Fibroblast of mammary gland (primary cell): ENCODE results near the gene GOLGA6A.
"Not testable (repeated sequence)": the region's sequence is repeated elsewhere in the genome, so short reads cannot be mapped to it uniquely, and the experiment has no call there.

Experiments
- DNase-seq: peaks from one replicate; pipeline ENCODE4 v3.0.0-alpha.2; 2010; ENCODE audit warnings: low read depth
- H3K4me3 ChIP-seq: 2 replicates; pipeline ENCODE4 v1.5.1; 2011; ENCODE audit warnings: low read depth, mild to moderate bottlenecking, low read length, moderate library complexity; ENCODE audit not compliant: control insufficient read depth
- TF ChIP-seq, protein P1 (sequence below): conservative IDR thresholded peaks from 2 replicates; pipeline ENCODE4 v1.5.1; 2011; ENCODE audit warnings: low read depth, low read length, inconsistent platforms; ENCODE audit not compliant: control insufficient read depth, insufficient read depth

GOLGA6A gene

DNA sequence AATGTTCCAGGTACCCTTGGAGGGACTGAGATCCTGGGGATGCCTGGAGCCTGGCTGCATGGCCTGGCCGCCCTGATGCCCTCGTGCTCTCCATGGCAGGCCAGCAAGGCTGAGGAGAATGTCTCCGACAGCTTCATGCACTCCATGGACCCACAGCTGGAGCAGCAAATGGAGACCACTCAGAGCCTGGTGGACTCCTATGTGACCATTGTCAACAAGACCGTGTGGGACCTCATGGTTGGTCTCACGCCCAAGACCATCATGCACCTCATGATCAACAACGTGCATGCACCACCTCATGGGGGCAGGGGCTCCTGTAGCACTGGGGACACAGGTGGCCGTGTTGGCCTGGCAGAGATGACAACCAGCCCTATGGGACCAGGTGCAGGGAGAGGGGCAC is 19.7 kb downstream of the GOLGA6A start:
- no peak for DNase-seq
- no peak overlapping the region for H3K4me3 ChIP-seq
- TF ChIP-seq, protein P1, sequence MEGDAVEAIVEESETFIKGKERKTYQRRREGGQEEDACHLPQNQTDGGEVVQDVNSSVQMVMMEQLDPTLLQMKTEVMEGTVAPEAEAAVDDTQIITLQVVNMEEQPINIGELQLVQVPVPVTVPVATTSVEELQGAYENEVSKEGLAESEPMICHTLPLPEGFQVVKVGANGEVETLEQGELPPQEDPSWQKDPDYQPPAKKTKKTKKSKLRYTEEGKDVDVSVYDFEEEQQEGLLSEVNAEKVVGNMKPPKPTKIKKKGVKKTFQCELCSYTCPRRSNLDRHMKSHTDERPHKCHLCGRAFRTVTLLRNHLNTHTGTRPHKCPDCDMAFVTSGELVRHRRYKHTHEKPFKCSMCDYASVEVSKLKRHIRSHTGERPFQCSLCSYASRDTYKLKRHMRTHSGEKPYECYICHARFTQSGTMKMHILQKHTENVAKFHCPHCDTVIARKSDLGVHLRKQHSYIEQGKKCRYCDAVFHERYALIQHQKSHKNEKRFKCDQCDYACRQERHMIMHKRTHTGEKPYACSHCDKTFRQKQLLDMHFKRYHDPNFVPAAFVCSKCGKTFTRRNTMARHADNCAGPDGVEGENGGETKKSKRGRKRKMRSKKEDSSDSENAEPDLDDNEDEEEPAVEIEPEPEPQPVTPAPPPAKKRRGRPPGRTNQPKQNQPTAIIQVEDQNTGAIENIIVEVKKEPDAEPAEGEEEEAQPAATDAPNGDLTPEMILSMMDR = no peak

DNA sequence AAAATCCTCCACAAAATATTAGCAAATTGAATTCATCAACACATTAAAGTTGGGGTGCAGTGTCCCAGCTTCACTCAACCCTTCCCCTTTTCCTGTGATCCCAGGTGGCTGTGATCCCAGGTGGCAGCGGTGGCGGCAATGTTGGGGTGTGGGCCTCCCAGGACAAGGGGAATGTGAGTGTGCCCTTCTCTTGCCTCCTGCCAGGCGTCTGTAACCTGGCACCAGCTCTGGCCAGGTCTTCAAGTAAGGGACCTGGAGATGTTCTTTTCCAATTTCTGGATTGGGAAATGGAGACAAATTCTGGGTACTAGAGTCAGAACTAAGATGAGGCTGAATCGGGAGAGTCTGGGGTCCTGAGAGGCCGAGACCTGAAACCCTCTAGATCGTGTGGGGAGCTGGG is 20.1 kb downstream of the GOLGA6A start:
- no peak overlapping the region for H3K4me3 ChIP-seq
- no peak for DNase-seq
- TF ChIP-seq, protein P1 = no peak

DNA sequence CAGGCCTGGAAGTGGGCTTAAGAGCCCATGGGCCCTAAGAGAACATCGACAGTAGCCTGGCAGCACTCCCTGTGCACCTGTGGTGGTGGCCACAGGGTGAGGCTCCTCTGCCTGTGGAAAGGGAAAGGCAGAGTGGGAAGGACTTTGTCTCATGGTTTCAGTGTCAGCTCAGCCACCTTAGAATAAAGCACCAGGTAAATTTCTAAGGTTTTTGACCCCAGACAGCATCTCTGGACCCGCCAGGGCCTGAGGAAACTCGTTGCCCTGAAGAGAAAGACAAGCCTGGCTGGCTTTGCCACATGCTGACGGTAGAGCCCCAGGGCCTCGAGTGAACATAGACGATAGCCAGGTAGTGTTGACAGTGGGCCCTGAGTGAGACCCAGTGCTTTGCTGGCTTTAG is 22.1 kb downstream of the GOLGA6A start:
- H3K4me3 ChIP-seq = no peak overlapping the region
- no peak for DNase-seq
- TF ChIP-seq, protein P1 = no peak

DNA sequence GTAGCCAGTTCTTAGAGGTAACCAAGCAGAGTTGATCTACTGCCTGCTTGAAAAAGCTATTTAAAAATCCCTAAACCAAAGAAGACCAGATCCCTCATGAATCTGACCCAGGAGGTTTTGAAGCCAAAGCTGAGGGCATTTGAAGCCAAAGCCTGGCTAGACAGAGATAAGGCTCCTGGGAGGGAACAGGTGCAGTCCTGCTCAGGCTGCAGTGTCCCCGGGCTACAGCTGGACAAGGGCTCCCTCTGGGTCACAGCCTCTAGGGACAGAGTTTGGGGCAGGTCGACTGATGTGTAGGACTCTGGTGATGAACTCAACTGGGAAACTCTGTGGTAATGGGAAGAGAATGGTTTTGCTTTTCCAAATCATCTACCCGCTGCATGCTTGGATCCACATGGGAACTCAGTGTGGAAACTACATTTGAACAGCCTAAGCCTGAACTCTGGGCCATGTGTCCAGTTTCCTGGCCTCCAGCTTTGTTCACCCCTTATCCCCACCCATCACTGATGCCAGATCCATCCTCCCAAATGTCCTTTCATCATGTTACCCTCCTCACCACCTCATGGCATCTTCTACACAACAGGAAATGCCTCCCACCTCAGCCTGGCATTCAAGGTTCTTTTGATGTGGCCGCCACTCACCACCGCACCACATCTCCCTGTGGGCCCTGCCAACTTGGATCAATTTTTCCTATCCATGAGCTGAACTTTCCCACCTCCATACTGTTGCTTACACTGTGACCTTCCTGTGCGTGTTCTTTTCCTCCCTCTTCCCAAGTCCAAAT is 23.1 kb downstream of the GOLGA6A start:
- H3K4me3 ChIP-seq, DNase-seq: not testable (repeated sequence)

DNA sequence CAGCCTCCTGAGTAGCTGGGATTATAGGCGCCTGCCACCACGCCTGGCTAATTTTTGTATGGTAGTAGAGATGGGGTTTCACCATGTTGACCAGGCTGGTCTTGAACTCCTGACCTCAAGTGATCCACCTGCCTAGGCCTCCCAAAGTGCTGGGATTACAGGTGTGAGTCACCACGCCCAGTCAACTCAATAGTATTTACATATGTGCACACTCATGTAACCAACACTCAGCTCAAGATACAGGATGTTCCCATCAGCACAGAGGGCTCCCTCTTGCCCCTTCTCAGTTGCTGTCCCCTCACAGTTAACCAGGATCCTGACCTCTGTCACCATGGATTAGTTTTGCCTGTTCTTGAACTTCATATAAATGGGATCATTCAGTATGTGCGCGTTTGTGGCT is 26.0 kb downstream of the GOLGA6A start:
- not testable (repeated sequence) for DNase-seq, H3K4me3 ChIP-seq

DNA sequence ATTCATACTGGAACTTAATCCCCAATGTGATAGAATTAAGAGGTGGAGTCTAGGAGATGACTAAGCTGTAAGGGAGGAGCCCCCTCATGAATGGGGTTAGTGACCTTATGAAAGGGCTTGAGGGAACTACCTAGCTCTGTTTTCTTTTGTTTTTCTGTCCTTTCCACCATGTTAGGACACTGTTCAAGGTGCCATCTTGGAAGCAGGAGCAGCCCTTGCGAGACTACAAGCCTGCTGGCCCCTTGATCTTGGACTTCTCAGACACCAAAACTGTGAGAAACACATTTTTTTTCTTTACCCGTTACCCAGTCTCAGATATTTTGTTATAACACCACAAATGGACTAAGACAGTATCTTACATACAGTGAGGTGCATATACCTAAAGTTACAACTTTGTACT is 26.5 kb downstream of the GOLGA6A start:
- TF ChIP-seq, protein P1 = no peak
- no peak overlapping the region for H3K4me3 ChIP-seq
- no peak for DNase-seq

DNA sequence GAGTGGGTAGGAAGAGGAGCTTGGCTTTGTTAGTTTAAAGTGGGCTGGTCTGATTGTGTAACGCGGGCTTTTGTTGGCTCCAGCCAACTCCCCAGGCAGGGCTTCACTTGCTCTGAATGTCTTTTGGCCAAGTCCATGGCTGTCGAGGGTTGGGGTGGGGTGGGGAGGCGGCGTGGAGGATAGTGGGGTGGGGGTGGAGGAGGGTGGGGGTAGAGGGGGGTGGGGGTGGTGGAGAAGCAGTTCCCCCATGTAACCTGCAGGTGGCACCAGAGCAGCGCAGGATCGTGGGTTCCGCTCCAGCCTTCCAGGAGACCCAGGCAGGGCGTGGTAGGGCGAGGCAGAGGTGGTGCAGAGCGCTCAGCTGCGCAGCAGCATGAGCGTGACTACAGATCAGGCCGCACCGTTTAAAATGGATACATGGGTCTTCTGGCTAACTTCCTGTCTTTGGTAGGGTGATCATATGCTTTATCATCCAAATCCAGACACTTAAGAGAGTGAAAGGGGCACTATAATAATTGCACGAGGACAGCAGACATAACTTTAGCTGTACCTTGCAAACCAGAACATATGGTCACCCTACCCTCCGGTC is 28.3 kb downstream of the GOLGA6A start:
- TF ChIP-seq, protein P1 = peak; percentile 62
- H3K4me3 ChIP-seq = no peak overlapping the region
- DNase-seq = peak; percentile 83

DNA sequence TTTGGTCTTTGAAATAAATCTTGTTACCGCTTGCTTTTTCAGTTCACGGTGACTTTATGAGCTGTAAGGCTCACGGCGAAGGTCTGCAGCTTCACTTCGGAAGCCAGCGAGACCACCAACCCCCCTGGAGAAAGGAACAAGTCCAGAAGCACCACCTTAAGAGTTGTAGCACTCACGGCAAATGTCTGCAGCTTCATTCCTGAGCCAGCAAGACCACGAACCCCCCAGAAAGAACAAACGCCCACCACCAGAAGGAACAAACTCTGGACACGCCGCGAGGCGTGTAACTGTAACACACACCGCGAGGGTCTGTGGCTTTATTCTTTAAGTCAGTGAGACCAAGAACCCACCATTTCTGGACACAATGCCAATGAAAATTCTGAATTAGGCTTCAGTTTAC is 28.8 kb downstream of the GOLGA6A start:
- TF ChIP-seq, protein P1 = no peak
- H3K4me3 ChIP-seq = no peak overlapping the region

DNA sequence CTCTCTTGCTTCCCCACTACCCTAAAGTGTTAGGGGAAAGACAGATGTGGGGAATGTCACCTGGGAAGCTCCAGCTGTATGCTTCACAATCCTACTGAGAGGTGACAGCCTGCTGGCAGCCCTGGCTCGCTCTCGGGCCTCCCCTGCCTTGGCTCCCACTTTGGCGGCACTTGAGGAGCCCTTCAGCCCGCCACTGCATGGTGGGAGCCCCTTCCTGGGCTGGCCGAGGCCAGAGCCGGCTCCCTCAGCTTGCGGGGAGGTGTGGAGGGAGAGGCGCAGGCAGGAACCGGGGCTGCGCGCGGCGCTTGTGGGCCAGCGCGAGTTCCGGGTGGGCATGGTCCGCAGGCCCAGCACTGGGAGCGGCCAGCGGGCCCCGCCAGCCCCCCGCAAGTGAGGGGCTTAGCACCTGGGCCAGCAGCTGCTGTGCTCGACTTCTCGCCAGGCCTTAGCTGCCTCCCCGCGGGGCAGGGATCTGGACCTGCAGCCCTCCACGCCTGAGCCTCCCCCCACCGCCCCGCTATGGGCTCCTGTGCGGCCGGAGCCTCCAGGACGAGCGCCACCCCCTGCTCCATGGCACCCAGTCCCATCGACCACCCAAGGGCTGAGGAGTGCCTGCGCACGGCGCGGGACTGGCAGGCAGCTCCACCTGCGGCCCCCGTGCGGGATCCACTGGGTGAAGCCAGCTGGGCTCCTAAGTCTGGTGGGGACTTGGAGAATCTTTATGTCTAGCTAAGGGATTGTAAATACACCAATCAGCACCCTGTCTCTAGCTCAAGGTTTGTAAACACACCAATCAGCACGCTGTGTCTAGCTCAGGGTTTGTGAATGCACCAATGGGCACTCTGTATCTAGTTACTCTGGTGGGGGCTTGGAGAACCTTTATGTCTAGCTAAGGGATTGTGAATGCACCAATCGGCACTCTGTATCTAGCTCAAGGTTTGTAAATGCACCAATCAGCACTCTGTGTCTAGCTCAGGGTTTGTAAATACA is 29.8 kb downstream of the GOLGA6A start:
- DNase-seq, H3K4me3 ChIP-seq: not testable (repeated sequence)

More for the DNA sequence above, 28.8 kb downstream of the GOLGA6A start:
- no peak for DNase-seq
